Activated T-cell treated with anti-CD3 and anti-CD28 coated beads, Interleukin-2, amount 50 U/mL, for 24 hours (primary cell): Measurements from ENCODE around the gene MPZL2.

Experiments
- DNase-seq: peaks from one replicate; pipeline ENCODE4 v3.0.0-alpha.2; 2020
- H3K27ac Mint-ChIP-seq: 2 replicates; pipeline ENCODE4 v1.8.0; 2020; ENCODE audit warnings: mild to moderate bottlenecking, mixed read lengths
- H3K27me3 Mint-ChIP-seq: 2 replicates; pipeline ENCODE4 v1.8.0; 2020; ENCODE audit warnings: mixed read lengths
- H3K36me3 Mint-ChIP-seq: 2 replicates; pipeline ENCODE4 v1.8.0; 2020; ENCODE audit warnings: low read depth, mixed read lengths
- H3K4me1 Mint-ChIP-seq: 2 replicates; pipeline ENCODE4 v1.8.0; 2020; ENCODE audit warnings: low read depth, mixed read lengths
- H3K4me3 Mint-ChIP-seq: 2 replicates; pipeline ENCODE4 v1.8.0; 2020; ENCODE audit warnings: mild to moderate bottlenecking, moderate library complexity, mixed read lengths
- H3K9me3 Mint-ChIP-seq: 2 replicates; pipeline ENCODE4 v1.8.0; 2020; ENCODE audit warnings: mixed read lengths

Gene MPZL2

DNA sequence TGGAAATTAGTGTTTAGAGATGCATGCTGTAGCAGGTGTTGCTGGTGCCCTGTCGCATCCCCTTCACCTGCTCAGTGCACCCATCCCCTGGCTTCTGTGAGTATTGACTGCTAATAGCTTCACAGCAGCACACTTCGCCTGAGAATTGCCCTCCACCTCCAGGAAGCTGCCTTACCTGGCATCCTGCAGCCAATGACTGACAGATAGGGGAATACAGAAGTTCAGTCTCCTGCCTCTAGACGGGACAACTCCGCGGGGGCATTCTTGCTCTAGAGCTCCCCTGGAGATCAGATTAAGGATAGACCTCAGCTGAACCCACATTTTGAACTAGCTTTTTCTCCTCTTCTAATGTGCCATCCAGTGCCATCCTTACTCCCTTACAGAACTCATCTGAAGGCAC lies 31.1 kb upstream of the MPZL2 start:
- Mint-ChIP-seq H3K36me3 (no peaks in the 10 kb centered on the region), H3K27me3 (no peaks in the 10 kb centered on the region), H3K4me1 (peaks cover 28% of the 10 kb centered on the region), H3K9me3 (no peaks in the 10 kb centered on the region), H3K27ac (no peak overlapping the region), H3K4me3 (no peak overlapping the region)
- DNase-seq: no peak

DNA sequence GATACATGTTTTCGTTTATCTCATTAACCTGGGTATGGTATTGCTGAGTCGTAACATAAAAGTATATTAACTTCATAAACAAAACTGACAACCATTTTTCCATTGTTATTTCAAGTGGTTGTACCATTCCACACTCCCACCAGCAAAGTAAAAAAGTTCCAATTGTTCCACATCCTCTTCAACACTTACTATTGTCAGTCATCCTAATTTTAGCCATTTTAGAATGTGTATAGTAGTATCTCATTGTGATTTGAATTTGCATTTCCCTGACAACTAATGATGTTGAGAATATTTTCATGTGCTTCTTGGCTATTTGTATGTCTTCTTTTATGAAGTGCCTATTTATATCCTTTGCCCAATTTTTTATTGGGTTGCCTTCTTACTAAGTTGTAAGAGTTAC lies 30.0 kb upstream of the MPZL2 start:
- no peak overlapping the region for H3K4me3 Mint-ChIP-seq
- no peak overlapping the region for H3K27ac Mint-ChIP-seq
- no peaks in the 10 kb centered on the region for H3K27me3 Mint-ChIP-seq
- H3K4me1 Mint-ChIP-seq: peaks cover 33% of the 10 kb centered on the region
- DNase-seq: no peak
- H3K9me3 Mint-ChIP-seq: no peaks in the 10 kb centered on the region
- no peaks in the 10 kb centered on the region for H3K36me3 Mint-ChIP-seq

GRCh38 chr11:118291477-118292135 lies 27.5 kb upstream of the MPZL2 start:
- no peak for DNase-seq
- Mint-ChIP-seq H3K27ac (no peak overlapping the region), H3K27me3 (no peaks in the 10 kb centered on the region), H3K4me3 (no peak overlapping the region), H3K36me3 (no peaks in the 10 kb centered on the region), H3K4me1 (peaks cover 44% of the 10 kb centered on the region), H3K9me3 (no peaks in the 10 kb centered on the region)

- H3K4me3 Mint-ChIP-seq: no peak overlapping the region
- DNase-seq: no peak
- no peaks in the 10 kb centered on the region for H3K27me3 Mint-ChIP-seq
- no peak overlapping the region for H3K27ac Mint-ChIP-seq
- peaks cover 45% of the 10 kb centered on the region for H3K4me1 Mint-ChIP-seq
- H3K9me3 Mint-ChIP-seq: no peaks in the 10 kb centered on the region
- no peaks in the 10 kb centered on the region for H3K36me3 Mint-ChIP-seq
These were observed 26.8 kb upstream of the MPZL2 start for GRCh38 chr11:118290923-118291322.

DNA sequence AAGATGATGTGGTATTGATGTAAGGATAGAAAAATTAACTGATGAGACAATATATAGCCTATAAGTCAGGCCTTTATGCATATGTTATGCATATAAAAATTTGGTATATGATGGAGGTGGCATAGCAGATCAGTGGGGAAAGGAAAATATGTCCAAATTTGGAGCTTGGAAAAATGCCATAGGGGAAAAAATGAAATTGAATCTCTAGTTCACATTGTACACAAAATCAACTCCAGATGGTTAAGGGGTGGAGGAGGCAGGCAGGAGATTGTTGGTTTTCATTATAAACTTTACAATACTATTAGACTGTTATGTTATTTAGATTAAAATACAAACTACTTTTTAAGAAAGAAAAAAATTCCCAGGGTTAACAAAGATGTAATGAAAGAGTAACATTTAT lies 25.3 kb upstream of the MPZL2 start:
- Mint-ChIP-seq H3K4me1 (peaks cover 42% of the 10 kb centered on the region), H3K36me3 (no peaks in the 10 kb centered on the region), H3K27me3 (no peaks in the 10 kb centered on the region), H3K27ac (no peak overlapping the region), H3K9me3 (no peaks in the 10 kb centered on the region), H3K4me3 (no peak overlapping the region)
- no peak for DNase-seq

- Mint-ChIP-seq H3K4me1 (peaks cover 63% of the 10 kb centered on the region), H3K27me3 (no peaks in the 10 kb centered on the region), H3K36me3 (no peaks in the 10 kb centered on the region), H3K27ac (peak overlapping the region; percentile 48), H3K9me3 (no peaks in the 10 kb centered on the region), H3K4me3 (no peak overlapping the region)
- no peak for DNase-seq
These were observed 22.9 kb upstream of the MPZL2 start for GRCh38 chr11:118287006-118287405.

DNA sequence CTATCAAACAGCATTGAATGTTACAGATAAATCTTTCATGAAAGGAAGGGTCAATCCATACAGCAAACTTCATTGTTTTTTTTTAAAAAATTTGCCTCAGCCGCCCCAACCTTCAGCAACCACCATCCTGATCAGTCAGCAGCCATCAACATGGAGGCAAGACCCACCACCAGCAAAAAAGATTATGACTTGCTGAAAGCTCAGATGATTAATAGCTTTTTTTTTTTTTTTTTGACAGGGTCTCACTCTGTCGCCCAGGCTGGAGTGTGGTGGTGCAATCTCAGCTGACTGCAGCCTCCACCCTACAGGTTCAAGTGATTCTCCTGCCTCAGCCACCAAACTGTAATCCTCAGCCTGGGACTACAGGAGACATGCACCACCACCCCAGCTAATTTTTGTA lies 22.4 kb upstream of the MPZL2 start:
- no peaks in the 10 kb centered on the region for H3K27me3 Mint-ChIP-seq
- DNase-seq: no peak
- H3K4me1 Mint-ChIP-seq: peaks cover 63% of the 10 kb centered on the region
- H3K4me3 Mint-ChIP-seq: no peak overlapping the region
- H3K27ac Mint-ChIP-seq: peak overlapping the region; percentile 34
- no peaks in the 10 kb centered on the region for H3K9me3 Mint-ChIP-seq
- no peaks in the 10 kb centered on the region for H3K36me3 Mint-ChIP-seq

- H3K4me1 Mint-ChIP-seq: peaks cover 59% of the 10 kb centered on the region
- no peak for DNase-seq
- H3K9me3 Mint-ChIP-seq: no peaks in the 10 kb centered on the region
- no peak overlapping the region for H3K4me3 Mint-ChIP-seq
- peak overlapping the region; percentile 64 for H3K27ac Mint-ChIP-seq
- H3K36me3 Mint-ChIP-seq: no peaks in the 10 kb centered on the region
- no peaks in the 10 kb centered on the region for H3K27me3 Mint-ChIP-seq
These were observed 19.8 kb upstream of the MPZL2 start for GRCh38 chr11:118283756-118284350.

- peaks cover 59% of the 10 kb centered on the region for H3K4me1 Mint-ChIP-seq
- no peak for DNase-seq
- H3K4me3 Mint-ChIP-seq: no peak overlapping the region
- H3K36me3 Mint-ChIP-seq: no peaks in the 10 kb centered on the region
- no peaks in the 10 kb centered on the region for H3K9me3 Mint-ChIP-seq
- H3K27ac Mint-ChIP-seq: peak overlapping the region; percentile 64
- no peaks in the 10 kb centered on the region for H3K27me3 Mint-ChIP-seq
These were observed 19.0 kb upstream of the MPZL2 start for GRCh38 chr11:118283037-118283636.

- Mint-ChIP-seq H3K9me3 (no peaks in the 10 kb centered on the region), H3K36me3 (no peaks in the 10 kb centered on the region), H3K4me3 (no peak overlapping the region), H3K27me3 (no peaks in the 10 kb centered on the region), H3K27ac (no peak overlapping the region), H3K4me1 (peaks cover 57% of the 10 kb centered on the region)
- no peak for DNase-seq
These were observed 18.5 kb upstream of the MPZL2 start for GRCh38 chr11:118282606-118283005.

DNA sequence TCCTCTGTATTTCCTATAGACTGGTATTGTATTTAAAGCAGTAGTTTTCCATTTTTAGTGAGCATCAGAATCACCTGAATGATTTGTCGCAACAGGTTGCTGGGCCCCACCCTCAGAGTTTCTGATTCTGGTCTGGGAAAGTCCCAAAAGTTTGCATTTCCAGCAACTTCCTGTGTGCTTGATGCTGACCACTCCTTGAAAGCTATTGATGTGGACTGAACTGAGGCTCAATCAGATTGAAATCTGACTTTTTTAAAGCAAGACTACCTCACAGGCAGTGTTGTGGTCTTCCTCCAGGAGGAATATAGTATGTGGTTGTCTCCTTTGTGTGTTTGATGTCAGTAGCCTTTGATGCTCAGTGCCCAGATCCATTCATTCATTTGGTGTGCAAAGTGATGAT lies 17.2 kb upstream of the MPZL2 start:
- H3K27ac Mint-ChIP-seq: peak overlapping the region; percentile 20

GRCh38 chr11:118277312-118277711 lies 13.2 kb upstream of the MPZL2 start:
- H3K4me1 Mint-ChIP-seq: peaks cover 51% of the 10 kb centered on the region
- H3K4me3 Mint-ChIP-seq: no peak overlapping the region
- no peaks in the 10 kb centered on the region for H3K27me3 Mint-ChIP-seq
- no peaks in the 10 kb centered on the region for H3K36me3 Mint-ChIP-seq
- no peaks in the 10 kb centered on the region for H3K9me3 Mint-ChIP-seq
- DNase-seq: no peak
- H3K27ac Mint-ChIP-seq: peak overlapping the region; percentile 19

More for the DNA sequence above, 17.2 kb upstream of the MPZL2 start:
- DNase-seq: no peak
- no peak overlapping the region for H3K4me3 Mint-ChIP-seq
- no peaks in the 10 kb centered on the region for H3K27me3 Mint-ChIP-seq
- no peaks in the 10 kb centered on the region for H3K9me3 Mint-ChIP-seq
- peaks cover 57% of the 10 kb centered on the region for H3K4me1 Mint-ChIP-seq
- no peaks in the 10 kb centered on the region for H3K36me3 Mint-ChIP-seq

DNA sequence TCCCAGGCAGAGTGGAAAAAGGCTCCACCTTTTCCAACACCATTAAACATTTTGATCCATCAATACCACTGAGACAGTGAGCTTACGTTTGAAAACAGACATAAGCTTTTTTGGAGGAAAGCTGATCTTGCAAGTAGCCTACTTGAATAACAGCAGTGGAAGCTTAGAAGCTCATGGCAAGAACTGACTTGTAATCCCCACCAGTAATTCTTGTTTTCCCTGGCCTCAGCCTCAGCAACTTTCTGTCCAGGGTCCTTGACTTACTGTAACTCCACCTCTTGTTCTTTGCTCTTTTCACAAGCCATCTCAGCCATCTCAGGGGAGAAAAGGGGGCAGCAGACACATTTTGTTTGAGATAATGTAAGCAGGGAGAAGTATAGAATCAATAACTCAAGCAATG lies 12.3 kb upstream of the MPZL2 start:
- DNase-seq: no peak
- no peaks in the 10 kb centered on the region for H3K27me3 Mint-ChIP-seq
- H3K4me3 Mint-ChIP-seq: no peak overlapping the region
- H3K36me3 Mint-ChIP-seq: no peaks in the 10 kb centered on the region
- H3K27ac Mint-ChIP-seq: peak overlapping the region; percentile 3
- peaks cover 44% of the 10 kb centered on the region for H3K4me1 Mint-ChIP-seq
- H3K9me3 Mint-ChIP-seq: no peaks in the 10 kb centered on the region

GRCh38 chr11:118275176-118275575 lies 11.1 kb upstream of the MPZL2 start:
- peaks cover 35% of the 10 kb centered on the region for H3K4me1 Mint-ChIP-seq
- H3K4me3 Mint-ChIP-seq: no peak overlapping the region
- H3K27me3 Mint-ChIP-seq: no peaks in the 10 kb centered on the region
- H3K27ac Mint-ChIP-seq: peak overlapping the region; percentile 53
- no peaks in the 10 kb centered on the region for H3K36me3 Mint-ChIP-seq
- no peaks in the 10 kb centered on the region for H3K9me3 Mint-ChIP-seq
- no peak for DNase-seq

DNA sequence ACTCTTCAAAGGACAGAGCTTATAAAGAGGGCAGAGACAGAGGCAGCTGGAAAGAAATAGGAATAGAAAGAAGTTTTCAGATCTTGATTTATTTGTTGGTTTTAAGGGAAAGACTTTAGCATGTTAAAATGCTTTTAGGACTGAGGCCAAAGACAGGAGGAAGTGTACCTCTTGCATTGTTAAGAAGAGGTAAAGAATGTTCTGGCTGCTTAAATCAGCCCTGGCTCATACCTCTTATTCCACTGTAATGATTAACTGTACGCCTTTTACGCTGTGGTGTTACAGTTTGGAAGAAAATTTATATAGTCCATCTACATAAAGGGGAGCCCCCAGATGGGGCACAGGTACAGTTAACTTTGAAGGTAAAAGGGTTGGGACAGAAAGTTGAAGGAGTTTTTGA lies 10.1 kb upstream of the MPZL2 start:
- no peak overlapping the region for H3K4me3 Mint-ChIP-seq
- no peaks in the 10 kb centered on the region for H3K27me3 Mint-ChIP-seq
- H3K9me3 Mint-ChIP-seq: no peaks in the 10 kb centered on the region
- no peak overlapping the region for H3K27ac Mint-ChIP-seq
- no peak for DNase-seq
- peaks cover 33% of the 10 kb centered on the region for H3K4me1 Mint-ChIP-seq
- H3K36me3 Mint-ChIP-seq: no peaks in the 10 kb centered on the region
